Measurements from ENCODE around the gene MAP3K1.

The MAP3K1 gene

GRCh38 chr5:56845277-56845676 lies 29.9 kb downstream of the MAP3K1 start:
- no peak overlapping the region for H3K4me3 ChIP-seq (ENCODE audit: low read depth, low read length)

GRCh38 chr5:56845904-56846480 lies 30.6 kb downstream of the MAP3K1 start:
- no peak overlapping the region for H3K4me3 ChIP-seq (ENCODE audit: low read depth, low read length)

- no peak overlapping the region for H3K4me3 ChIP-seq (ENCODE audit: low read depth, low read length)
These were observed 32.9 kb downstream of the MAP3K1 start for GRCh38 chr5:56848206-56848605.

- H3K4me3 ChIP-seq (ENCODE audit: low read depth, low read length) = no peak overlapping the region
These were observed 34.3 kb downstream of the MAP3K1 start for GRCh38 chr5:56849671-56850070.

- no peak overlapping the region for H3K4me3 ChIP-seq (ENCODE audit: low read depth, low read length)
These were observed 35.1 kb downstream of the MAP3K1 start for GRCh38 chr5:56850423-56850822.

GRCh38 chr5:56851258-56851941 lies 36.1 kb downstream of the MAP3K1 start:
- H3K4me3 ChIP-seq (ENCODE audit: low read depth, low read length) = no peak overlapping the region

- H3K4me3 ChIP-seq (ENCODE audit: low read depth, low read length) = no peak overlapping the region
These were observed 37.1 kb downstream of the MAP3K1 start for GRCh38 chr5:56852228-56853000.

GRCh38 chr5:56853698-56854097 lies 38.3 kb downstream of the MAP3K1 start:
- no peak overlapping the region for H3K4me3 ChIP-seq (ENCODE audit: low read depth, low read length)

- H3K4me3 ChIP-seq (ENCODE audit: low read depth, low read length) = no peak overlapping the region
These were observed 39.6 kb downstream of the MAP3K1 start for GRCh38 chr5:56854920-56855319.

GRCh38 chr5:56856541-56857178 lies 41.3 kb downstream of the MAP3K1 start:
- no peak overlapping the region for H3K4me3 ChIP-seq (ENCODE audit: low read depth, low read length)

GRCh38 chr5:56858777-56859442 lies 43.6 kb downstream of the MAP3K1 start:
- no peak overlapping the region for H3K4me3 ChIP-seq (ENCODE audit: low read depth, low read length)

GRCh38 chr5:56861893-56862485 lies 46.6 kb downstream of the MAP3K1 start:
- no peak overlapping the region for H3K4me3 ChIP-seq (ENCODE audit: low read depth, low read length)

- H3K4me3 ChIP-seq (ENCODE audit: low read depth, low read length) = no peak overlapping the region
These were observed 47.6 kb downstream of the MAP3K1 start for GRCh38 chr5:56862909-56863308.

- H3K4me3 ChIP-seq (ENCODE audit: low read depth, low read length) = no peak overlapping the region
These were observed 56.4 kb downstream of the MAP3K1 start for GRCh38 chr5:56871777-56872176.

- no peak overlapping the region for H3K4me3 ChIP-seq (ENCODE audit: low read depth, low read length)
These were observed 57.7 kb downstream of the MAP3K1 start for GRCh38 chr5:56873056-56873455.

- H3K4me3 ChIP-seq (ENCODE audit: low read depth, low read length) = no peak overlapping the region
These were observed 61.0 kb downstream of the MAP3K1 start for GRCh38 chr5:56876327-56876726.

- no peak overlapping the region for H3K4me3 ChIP-seq (ENCODE audit: low read depth, low read length)
These were observed 66.2 kb downstream of the MAP3K1 start for GRCh38 chr5:56881571-56881970.

GRCh38 chr5:56893251-56893951 lies 78.1 kb downstream of the MAP3K1 start:
- no peak overlapping the region for H3K4me3 ChIP-seq (ENCODE audit: low read depth, low read length)

- no peak overlapping the region for H3K4me3 ChIP-seq (ENCODE audit: low read depth, low read length)
These were observed 81.4 kb downstream of the MAP3K1 start for GRCh38 chr5:56896763-56897162.

GRCh38 chr5:56898213-56898612 lies 82.9 kb downstream of the MAP3K1 start:
- H3K4me3 ChIP-seq (ENCODE audit: low read depth, low read length) = no peak overlapping the region
